GM21515 (cell line): ENCODE data around the gene RNF208.

Experiments
- ATAC-seq: cut with Tn5 transposase; IDR thresholded peaks from one replicate; pipeline ENCODE4 v1.9.1; 2021; ENCODE audit not compliant: unreplicated experiment

The RNF208 gene

GRCh38 chr9:137178201-137178938 lies 43.7 kb downstream of the RNF208 start:
- ATAC-seq = no peak

DNA sequence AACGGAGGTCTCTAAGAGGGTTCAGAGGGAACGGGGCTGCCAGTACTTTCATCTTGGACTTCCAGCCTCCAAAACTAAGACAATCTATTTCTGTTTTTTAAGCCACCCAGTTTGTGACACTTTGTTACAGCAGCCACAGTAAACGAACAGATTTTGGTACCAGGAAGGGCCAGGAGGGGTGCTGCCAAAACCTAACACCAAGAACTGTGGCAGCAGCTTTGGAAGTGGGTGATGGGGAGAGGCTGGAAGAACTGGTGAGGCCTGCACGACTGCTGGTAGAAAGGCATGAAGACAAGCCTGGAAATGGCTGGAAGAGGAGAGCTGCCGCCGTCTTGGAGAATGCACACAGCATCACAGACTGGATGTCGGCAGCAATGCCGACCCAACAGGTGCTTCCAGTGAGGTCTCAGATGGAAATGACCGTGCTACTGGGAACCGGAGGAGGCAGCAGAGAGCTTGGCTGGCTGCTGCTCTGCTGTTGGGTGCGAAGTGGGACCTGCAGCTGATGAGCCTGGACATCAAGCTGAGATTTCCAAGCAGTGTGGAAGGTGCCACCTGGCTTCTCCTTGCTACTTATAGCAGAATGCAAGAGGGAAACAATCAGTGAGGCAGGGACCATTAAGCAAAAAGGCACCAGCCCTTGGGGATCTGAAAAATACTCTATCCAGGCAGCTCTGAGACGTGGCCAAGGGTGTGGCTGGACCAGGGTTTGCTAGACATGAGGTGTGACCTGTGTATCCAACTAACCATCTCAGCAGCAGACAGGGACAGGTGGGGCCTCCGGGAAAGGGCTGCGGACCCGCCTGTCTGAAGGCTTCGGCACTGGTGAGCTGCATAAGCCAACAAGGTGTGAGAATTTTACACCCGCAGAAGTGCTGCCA lies 45.5 kb downstream of the RNF208 start:
- ATAC-seq = no peak

DNA sequence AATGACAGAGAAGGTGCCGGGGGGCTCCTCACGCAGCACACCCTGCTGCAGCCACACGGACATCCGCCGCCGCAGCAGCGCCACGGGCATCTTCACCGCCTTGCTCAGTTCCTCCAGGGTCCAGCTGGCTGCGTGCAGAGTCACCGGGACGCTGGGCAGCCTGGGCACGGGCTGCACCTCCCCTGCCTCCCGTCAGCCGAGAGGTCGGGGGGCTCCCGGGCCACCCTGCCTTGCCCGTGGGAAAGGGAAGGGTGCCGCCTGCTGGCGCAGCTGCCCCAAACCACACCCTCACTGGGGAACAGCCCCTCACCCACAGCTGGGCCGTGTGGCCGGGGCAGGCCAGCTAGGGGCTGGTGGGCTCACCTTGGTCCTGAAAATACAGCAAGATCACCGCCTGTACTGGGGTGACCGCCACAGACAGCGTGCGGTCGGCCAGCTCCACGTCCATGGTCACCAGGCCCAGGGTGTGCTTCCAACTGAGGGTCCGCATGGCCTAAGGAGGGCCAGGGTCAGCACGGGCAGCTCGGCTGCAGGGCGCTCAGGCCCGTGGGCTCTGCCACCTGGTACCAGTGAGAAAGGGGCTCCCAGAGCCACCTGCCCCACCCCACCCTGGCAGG lies 46.6 kb downstream of the RNF208 start:
- ATAC-seq = no peak

DNA sequence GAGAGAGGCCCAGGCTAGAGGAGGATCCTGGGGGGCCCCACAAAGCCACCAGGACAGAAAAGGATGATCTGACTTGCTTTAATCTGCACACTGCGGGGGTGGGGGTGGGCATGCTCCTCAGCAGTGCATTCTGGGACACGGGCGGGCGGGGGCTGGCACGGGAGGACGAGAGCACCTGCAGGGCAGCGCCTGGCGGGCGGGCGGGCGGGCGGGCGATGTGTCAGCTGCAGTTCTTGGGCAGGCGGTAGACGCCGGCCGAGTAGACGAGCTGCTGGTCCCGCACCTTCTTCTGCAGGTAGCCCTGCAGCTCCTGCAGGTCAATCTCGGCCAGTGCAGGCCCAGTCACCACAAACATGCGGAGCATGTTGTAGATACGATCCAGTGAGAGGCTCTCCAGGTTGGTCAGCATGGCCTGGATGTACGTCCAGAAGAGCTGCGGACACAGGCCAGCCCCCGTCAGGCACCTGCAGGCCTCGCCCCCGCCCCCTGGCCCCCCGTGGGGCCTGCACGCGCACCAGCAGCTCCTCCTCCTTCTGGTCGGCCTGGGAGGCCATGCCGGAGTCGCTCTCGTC lies 47.2 kb downstream of the RNF208 start:
- no peak for ATAC-seq

- no peak for ATAC-seq
Measured at GRCh38 chr9:137173796-137174664, 48.0 kb downstream of the RNF208 start.

- ATAC-seq = no peak
Measured at GRCh38 chr9:137172901-137173795, 48.9 kb downstream of the RNF208 start.

DNA sequence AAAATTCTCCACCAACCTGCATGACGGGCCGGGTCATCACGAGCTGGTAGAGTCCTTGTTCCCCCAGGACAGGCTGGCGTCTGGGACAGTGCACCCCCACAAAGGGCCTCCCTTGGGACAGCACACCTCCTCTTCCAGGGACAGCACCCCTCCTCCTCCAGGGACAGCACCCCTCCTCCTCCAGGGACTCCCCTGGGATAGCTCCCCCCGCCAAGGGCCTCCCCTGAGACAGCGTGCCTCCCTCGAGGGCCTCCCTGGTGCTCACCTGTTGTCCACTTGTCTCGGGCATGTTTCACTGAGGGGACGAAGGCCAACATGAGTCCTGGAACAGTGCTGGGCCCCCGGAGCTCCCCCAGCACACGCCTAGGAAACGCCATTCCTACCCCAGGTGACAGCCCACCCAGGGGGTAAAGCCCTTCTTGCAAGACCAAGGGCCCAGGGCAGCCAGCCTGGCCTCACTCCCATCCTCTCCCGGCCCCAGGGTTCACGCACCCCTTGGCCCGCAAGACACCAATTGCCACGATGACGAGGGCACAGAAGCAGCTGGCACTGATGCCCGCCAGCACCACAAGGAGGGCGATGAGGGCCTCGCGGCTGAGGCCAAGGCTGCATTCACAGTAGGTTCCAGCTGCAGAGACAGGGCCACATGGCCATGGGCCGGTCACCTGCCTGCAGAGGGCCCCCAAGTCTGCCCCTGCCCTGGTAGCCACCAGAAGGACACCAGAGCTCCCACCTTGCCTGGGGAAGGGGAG lies 50.7 kb downstream of the RNF208 start:
- no peak for ATAC-seq

DNA sequence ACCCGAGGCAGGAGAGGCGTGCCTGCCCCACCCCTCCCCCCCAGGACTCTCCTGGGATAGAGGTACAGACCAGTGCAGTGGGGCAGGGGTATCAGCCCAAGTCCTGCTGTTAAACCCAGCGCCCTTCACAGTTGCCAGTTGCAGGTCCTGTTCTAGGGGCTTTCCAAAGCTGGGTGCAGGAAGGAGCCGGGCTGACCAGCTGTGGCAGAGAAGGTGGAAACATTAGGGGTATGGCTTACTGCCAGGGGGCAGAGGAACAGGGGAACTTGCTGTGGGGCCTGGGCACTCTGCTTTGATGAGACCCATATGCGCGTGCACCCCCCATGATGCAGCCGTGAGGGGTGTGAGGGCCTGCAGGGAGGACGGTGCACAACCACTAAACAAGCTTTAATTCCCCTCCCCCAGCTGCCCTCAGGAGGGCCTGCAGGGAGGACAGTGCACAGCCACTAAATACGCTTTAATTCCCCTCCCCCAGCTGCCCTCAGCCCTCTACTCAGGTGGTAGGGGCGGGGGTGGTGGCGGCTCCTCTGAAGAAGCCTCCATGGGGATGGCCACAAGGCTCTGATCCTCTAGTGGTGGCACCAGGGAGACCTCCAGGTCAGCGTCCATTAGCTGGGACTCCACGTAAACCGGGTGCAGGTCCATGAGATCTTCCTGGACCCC lies 51.4 kb downstream of the RNF208 start:
- no peak for ATAC-seq
